ENCODE measurements around the gene GMDS.

Gene GMDS

GRCh38 chr6:2033544-2033943 lies 211.9 kb downstream of the GMDS start:
- no peak for DNase-seq

DNA sequence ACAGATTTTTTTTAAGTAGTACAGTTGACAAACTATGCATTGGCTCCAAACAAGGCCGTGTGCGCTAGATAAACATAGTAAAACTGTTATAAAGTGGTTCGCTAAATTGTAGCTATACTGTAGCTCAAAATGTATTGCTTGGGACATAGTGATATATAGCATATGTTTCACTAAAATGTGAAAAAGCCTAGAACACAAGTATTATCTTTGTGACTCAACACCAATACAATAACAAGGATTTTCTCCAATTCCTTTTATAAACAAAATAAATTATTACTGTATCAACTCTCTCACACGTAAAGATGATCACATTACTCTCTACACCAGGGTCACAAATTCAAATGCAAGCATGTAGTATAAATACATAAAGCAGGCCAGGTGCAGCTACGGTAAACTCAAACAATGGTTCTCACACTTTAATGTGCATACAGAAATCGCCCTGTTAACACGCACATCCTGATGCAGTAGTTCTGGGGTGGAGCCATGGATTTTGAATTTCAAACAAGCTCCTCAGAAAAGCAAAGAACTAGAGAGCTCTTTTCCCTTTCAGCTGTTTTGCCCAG lies 214.6 kb downstream of the GMDS start:
- no peak for DNase-seq

DNA sequence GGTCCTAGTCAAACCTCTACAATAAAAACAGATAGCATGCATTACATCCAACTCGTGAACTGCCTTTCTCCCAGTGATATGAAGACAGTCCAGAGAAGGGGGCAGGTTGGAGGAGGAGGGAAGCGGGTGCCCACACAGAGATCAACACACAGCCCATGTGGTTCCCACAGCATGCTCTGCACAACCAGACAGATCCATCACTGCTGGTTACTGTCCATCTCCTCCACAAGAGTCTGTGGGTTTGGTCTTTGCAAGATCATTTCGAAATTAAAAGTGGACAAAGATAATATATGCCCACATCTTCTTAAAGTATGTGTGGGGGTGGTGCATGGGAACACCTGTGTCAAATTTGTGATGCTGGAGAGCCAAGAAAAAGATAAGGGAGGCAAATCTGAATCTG lies 215.5 kb downstream of the GMDS start:
- no peak for DNase-seq

DNA sequence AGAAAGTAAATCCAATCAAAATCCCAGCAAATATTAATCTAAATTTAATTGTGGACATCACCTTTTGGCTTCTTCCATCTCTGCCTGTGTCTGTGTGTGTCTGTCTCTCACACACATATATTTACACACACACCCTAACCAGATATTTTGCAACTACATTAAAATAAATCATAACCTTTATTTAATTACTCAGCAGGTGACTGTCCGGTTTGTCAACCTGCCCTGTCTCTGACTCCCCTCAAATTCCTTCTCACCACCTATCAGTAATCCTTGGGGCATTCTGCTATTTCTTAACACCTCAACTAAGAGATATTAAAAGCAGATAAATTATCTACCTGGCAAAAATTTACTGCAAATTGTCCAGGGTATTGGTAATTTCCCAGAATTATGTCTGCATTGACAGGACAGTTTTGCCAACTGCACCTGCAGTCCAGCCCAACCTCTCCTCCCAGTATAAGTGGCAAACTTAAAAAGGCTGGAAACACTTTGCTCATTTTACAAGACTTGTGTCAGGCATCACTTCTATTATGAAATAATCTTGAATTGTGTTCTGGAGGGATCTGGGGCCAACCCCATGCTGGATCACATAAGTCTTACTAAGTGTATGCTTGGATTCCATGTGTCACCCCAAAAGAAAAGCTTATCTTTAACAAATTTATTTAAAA lies 216.1 kb downstream of the GMDS start:
- no peak for DNase-seq

GRCh38 chr6:2028457-2029038 lies 216.9 kb downstream of the GMDS start:
- no peak for DNase-seq

- no peak for DNase-seq
Measured at GRCh38 chr6:2026133-2026532, 219.3 kb downstream of the GMDS start.

DNA sequence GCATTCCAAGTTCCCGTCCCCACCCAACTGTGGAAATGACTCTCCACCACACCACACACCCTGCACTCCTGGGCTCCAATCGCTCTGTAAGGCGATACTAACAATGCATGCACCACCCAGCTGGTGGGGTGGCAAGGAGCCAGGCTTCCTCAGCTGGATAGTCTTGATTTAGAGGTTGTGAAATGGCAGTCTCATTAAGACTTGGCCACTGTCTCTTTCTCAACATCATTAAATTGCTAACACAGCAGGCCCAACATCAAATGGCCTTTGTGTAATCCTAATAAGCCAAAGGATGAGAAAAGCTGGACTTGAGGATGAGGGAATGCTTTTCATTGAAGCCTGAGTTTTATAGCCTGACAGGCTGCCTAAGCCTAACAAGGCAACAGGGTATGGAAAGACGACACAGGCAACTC lies 223.7 kb downstream of the GMDS start:
- no peak for DNase-seq

DNA sequence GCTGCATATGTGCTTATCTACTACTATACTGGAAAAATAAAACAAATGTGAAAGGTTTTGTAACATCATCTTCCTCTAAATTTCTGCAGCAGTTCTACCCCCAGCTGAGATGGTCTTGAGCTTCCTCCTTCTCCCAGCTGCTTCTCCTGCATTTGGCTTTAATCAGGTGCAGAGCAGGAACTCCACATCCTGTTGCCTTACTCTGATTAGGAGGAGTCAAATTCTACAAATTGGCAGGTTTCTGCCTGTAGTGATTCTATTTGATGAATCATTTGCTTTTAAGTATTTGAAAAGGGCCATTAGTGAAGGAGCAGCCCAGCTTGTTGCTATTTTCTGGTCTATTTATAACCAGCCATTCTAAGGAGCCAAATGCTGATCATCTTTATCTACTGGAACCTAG lies 224.5 kb downstream of the GMDS start:
- no peak for DNase-seq

GRCh38 chr6:2019051-2019450 lies 226.4 kb downstream of the GMDS start:
- DNase-seq: no peak

- no peak for DNase-seq
Measured at GRCh38 chr6:2016040-2016439, 229.4 kb downstream of the GMDS start.

DNA sequence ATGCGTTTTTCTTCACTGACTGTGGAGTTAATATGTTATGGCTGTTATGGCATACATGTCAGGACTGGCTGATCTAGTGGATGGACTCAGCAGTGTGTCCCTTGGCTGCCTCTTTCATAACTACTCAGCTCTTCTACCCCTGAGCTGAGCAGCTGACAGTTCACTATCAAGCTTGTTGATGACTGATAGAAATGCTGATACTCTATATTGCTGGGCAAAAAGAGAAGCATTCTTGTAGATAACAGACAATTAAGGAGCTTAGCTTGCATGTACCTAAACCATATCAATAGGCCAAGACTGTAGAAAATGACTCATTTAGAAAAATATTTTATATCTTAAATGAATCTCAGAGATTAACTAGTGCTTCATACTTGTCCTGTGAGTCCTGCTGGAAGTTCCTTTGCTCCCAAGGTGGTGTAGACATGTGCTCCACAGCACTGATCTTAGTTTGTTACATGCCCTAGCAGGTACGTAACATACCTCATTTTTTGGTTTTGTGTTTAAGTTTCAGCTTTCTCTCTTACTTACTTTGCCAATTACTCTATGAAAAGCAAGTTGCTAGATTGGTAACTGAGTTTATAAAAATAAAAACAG lies 236.9 kb downstream of the GMDS start:
- no peak for DNase-seq

DNA sequence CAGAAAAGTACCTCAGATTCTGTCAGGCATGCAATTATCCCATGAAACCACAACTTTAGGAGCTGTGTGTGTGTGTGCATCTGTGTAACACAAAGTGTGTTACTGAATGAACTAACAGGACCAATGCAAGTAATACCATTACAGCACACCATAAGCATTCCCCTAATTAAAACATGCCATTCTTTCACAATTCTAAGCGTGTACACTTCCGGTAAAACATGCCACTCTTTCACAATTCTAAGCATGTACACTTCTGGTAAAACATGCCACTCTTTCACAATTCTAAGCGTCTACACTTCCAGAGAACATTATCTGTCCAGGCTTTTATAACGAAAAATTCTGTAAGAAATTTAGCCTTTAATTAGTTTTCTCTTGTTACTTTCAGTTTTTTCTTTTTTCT lies 238.2 kb downstream of the GMDS start:
- DNase-seq: no peak

- no peak for DNase-seq
Measured at GRCh38 chr6:2004888-2005287, 240.5 kb downstream of the GMDS start.

- no peak for DNase-seq
Measured at GRCh38 chr6:2000962-2001361, 244.4 kb downstream of the GMDS start.

GRCh38 chr6:1997702-1998101 lies 247.7 kb downstream of the GMDS start:
- DNase-seq: no peak

DNA sequence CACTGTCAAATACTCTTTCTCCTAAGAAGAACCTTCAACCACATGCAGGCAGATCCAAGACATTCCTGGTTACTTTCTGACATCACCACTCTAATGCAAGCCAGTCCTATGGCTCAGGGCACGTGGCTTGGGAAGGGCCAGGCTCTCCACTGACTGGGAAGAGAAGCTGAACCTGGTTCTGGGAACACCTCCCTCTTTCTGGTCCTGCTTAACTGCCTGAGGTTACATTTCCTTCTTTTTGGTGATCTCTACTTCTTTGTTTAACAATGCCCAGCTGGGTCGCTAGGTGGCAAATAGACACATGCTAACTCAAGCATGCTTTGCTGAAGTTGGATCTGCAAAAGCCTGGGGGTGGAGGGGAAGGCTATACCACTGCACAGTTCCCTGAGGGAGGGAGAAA lies 249.8 kb downstream of the GMDS start:
- no peak for DNase-seq

- DNase-seq: no peak
Measured at GRCh38 chr6:1993042-1993441, 252.4 kb downstream of the GMDS start.

GRCh38 chr6:1991332-1991878 lies 254.0 kb downstream of the GMDS start:
- DNase-seq: no peak

DNA sequence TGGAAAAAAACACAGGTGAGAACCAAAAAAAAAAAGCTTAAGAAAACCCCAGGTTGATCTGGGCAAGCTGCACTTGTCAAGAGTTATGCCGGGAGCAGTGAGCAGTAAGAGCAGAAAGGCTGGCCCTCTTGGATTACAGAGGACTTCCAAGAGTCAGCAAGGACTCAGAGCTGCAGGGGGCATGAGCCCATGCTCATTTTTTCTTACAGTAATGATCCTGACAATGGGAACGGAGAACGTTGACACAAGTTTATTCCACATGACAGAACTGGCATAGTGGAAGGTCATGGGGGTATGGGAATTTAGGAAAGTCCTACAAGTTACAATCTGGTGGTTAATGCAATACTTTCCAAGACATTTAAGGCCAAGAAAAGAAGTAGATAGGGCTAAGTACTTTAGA lies 256.6 kb downstream of the GMDS start:
- DNase-seq: no peak

DNA sequence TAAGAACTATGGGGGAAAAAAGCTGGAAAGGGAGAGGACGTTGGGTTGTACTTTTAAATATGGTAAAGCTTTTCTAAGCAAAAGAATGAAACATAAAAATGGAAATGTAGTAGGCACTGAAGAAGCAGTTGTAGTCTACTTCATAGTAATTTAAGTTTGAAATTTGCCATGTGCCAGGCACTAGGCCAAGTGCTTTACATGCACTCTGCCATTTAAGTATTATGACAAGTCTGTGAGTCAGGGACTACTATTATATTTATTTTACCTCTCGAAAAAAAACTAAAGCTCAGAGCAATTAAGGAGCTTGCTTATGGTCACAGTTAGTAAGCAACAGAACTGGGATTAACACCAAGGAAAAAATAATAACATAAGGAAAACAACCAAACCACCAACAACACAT lies 257.8 kb downstream of the GMDS start:
- DNase-seq: no peak

GRCh38 chr6:1986454-1987243 lies 258.8 kb downstream of the GMDS start:
- DNase-seq: no peak

DNA sequence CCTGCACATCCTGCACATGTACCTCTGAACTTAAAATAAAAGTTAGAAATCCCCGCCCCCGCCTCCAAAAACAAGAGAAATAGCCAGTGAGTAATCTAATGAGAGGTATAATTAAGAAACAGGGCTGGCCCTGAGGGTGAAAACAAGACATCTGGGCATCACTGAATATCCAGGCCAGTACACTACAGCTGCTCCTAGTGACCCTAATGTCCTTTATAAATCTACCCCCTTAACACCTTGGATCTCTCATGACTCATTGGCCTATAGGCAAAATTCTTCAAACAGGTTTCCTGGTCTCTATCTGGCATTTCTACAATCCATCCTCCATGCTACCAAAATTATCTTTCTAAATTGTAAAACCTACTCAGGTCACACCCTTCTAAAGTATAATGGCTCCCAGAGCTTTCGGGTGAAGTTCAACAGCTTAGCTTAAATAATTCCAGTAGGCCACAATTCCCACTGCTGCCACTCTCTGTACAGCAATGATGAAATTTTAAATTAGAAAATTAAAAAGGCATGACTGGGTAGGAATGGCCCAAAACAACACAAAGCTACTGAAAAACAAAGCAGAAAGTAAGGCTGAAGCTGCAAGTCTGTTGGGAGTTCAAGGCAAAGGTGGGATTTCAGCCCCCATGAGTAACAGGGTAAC lies 260.9 kb downstream of the GMDS start:
- no peak for DNase-seq

GRCh38 chr6:1983850-1984249 lies 261.6 kb downstream of the GMDS start:
- no peak for DNase-seq
